GM18520 (cell line): ENCODE measurements around the gene F2RL3.

Experiments
- ATAC-seq: cut with Tn5 transposase; IDR thresholded peaks from one replicate; pipeline ENCODE4 v1.9.1; 2021; ENCODE audit not compliant: unreplicated experiment

The F2RL3 gene

GRCh38 chr19:16888629-16889365 lies at the start of gene F2RL3:
Gene F2RL3 (plus strand): TSS chr19:16888999. CDS start chr19:16889190, 191 bp downstream.
- no peak for ATAC-seq

- no peak for ATAC-seq
These were observed 47.3 kb upstream of the F2RL3 start for GRCh38 chr19:16841391-16841926.

GRCh38 chr19:16846901-16847300 lies 41.9 kb upstream of the F2RL3 start:
- ATAC-seq: no peak

GRCh38 chr19:16847430-16847829 lies 41.4 kb upstream of the F2RL3 start:
- ATAC-seq: no peak

- ATAC-seq: no peak
These were observed 39.6 kb upstream of the F2RL3 start for GRCh38 chr19:16849168-16849567.

- ATAC-seq: no peak
These were observed 38.7 kb upstream of the F2RL3 start for GRCh38 chr19:16850133-16850532.

GRCh38 chr19:16851031-16851712 lies 37.6 kb upstream of the F2RL3 start:
- no peak for ATAC-seq

GRCh38 chr19:16853066-16853465 lies 35.7 kb upstream of the F2RL3 start:
- no peak for ATAC-seq

GRCh38 chr19:16856091-16856490 lies 32.7 kb upstream of the F2RL3 start:
- ATAC-seq: no peak

- no peak for ATAC-seq
These were observed 29.2 kb upstream of the F2RL3 start for GRCh38 chr19:16859626-16860025.

- ATAC-seq: no peak
These were observed 28.7 kb upstream of the F2RL3 start for GRCh38 chr19:16860118-16860517.

- no peak for ATAC-seq
These were observed 27.8 kb upstream of the F2RL3 start for GRCh38 chr19:16861011-16861410.

- ATAC-seq: no peak
These were observed 27.0 kb upstream of the F2RL3 start for GRCh38 chr19:16861834-16862233.

- no peak for ATAC-seq
These were observed 25.9 kb upstream of the F2RL3 start for GRCh38 chr19:16862826-16863415.

GRCh38 chr19:16867211-16867610 lies 21.6 kb upstream of the F2RL3 start:
- ATAC-seq: no peak

GRCh38 chr19:16868423-16869130 lies 20.2 kb upstream of the F2RL3 start:
- ATAC-seq: no peak

GRCh38 chr19:16869331-16869972 lies 19.3 kb upstream of the F2RL3 start:
- no peak for ATAC-seq

- ATAC-seq: no peak
These were observed 16.9 kb upstream of the F2RL3 start for GRCh38 chr19:16871871-16872270.

GRCh38 chr19:16872728-16873127 lies 16.1 kb upstream of the F2RL3 start:
- no peak for ATAC-seq

- no peak for ATAC-seq
These were observed 15.2 kb upstream of the F2RL3 start for GRCh38 chr19:16873594-16873993.
